Mucosa of descending colon (tissue), 3 donors: ENCODE results near the gene PPP1R18. TPM values are rescaled to one million over a fixed set of nuclear protein-coding genes. Genes with fewer than 3 reads are reported as not detected.

Experiments used
- ATAC-seq: fragments of 200-7000 bp; cut with Tn5 transposase; one replicate; pipeline ENCODE4 v1.9.1; 2020; ENCODE audit warnings: mild to moderate bottlenecking, moderate library complexity
- DNase-seq, 3 donors: peaks; one replicate each; pipeline ENCODE4 v3.0.0-alpha.2; 2020
- H3K36me3 ChIP-seq: fragments of 200-600 bp; one replicate; pipeline ENCODE4 v1.8.0; 2021; ENCODE audit warnings: low read depth, mild to moderate bottlenecking
- H3K4me1 ChIP-seq: fragments of 200-600 bp; one replicate; pipeline ENCODE4 v1.8.0; 2021; ENCODE audit warnings: low read depth, mild to moderate bottlenecking
- H3K4me3 ChIP-seq: fragments of 200-600 bp; one replicate; pipeline ENCODE4 v1.8.0; 2021; ENCODE audit warnings: mild to moderate bottlenecking
- H3K9me3 ChIP-seq: fragments of 200-600 bp; one replicate; pipeline ENCODE4 v1.8.0; 2021; ENCODE audit warnings: mild to moderate bottlenecking
- CTCF ChIP-seq: fragments of 200-600 bp; IDR thresholded peaks from one replicate; pipeline ENCODE4 v1.8.0; 2022; ENCODE audit warnings: antibody characterized with exemption, mild to moderate bottlenecking
- intact Hi-C, 2 donors: fragments of 100-400 bp; cut with DNase I in 1 of 2; cut with micrococcal nuclease in 1 of 2; formaldehyde crosslinking; loops; one replicate each; pipeline versions ENCODE4 v1.11.0 to v1.11.1; 2022; cut with DNase I, micrococcal nuclease
- total RNA-seq, 3 donors: library from RNA; stranded (reverse); fragmentation: NEBNext Ultra II Directional in 2 of 3; extraction: Animal tissue kit (Norgen Biotek cat#: 25700) in 2 of 3; gene quantifications; one replicate each; pipeline versions ENCODE4 v1.2.1 to v1.2.4, GENCODE V29; 2021 to 2023
- donor health status: DM: no; HTN: no; CAD: no; lungs with moderate emphysema.
- donor health status: DM: no; HTN: no; CAD: no.
- donor health status: DM: no; HTN: yes; CAD: no.

The PPP1R18 gene
- total RNA-seq, 3 donors from 2014 or later, result 8.6 to 55.1 (median 22.1) TPM

DNA sequence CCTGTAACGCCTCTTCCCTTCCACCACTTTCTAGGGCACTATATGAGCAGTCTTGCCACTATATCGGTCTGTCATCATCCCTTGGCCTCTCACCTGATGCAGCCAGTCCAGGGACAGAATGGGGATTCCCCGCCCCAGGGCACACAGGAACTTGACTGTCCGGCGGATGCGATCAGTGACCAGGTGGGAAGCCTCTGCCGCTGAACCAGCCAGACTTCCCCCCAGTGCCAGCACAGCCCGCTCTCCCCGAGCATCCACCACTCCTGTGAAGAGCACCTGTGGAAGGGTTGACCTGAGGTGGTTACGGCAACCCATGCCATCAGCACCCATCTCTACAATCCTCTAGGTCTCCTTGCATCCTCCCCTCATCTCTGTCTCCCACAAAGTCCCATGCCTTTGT lies 16.6 kb upstream of the PPP1R18 start:
- H3K4me3 ChIP-seq, result no peak overlapping the region
- no peak for ATAC-seq
- H3K9me3 ChIP-seq, result no peaks in the 10 kb centered on the region
- TF ChIP-seq CTCF, result no peak
- no peaks in the 10 kb centered on the region for H3K36me3 ChIP-seq
- DNase-seq, result peak in 1 of 3 donors; percentile 36
- intact Hi-C loops, result no loop called here
- H3K4me1 ChIP-seq, result no peaks in the 10 kb centered on the region

GRCh38 chr6:30700340-30700739 lies 13.9 kb upstream of the PPP1R18 start:
- H3K36me3 ChIP-seq, result no peaks in the 10 kb centered on the region
- intact Hi-C loops, result no loop called here
- H3K4me1 ChIP-seq, result no peaks in the 10 kb centered on the region
- ATAC-seq (peak; percentile 84), DNase-seq (peak in 1 of 3 donors; percentile 55)
- TF ChIP-seq CTCF, result no peak
- H3K9me3 ChIP-seq, result no peaks in the 10 kb centered on the region
- no peak overlapping the region for H3K4me3 ChIP-seq

DNA sequence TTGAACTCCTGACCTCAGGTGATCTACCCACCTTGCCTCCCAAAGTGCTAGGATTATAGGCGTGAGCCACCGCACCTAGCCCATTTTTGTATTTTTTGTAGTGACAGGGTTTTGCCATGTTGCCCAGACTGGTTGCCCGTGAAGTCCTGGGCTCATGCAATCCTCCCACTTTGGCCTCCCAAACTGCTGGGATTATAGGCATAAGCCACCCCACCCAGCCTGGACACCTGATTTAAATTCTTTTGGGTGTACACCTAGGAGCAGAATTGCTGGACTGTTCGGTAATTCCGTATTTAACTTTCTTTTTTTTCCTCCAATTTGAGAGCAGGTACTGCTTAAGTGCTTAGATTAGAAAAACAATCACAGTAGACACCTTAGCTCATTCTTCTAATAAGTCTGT lies 10.0 kb upstream of the PPP1R18 start:
- peaks cover under 1% of the 10 kb centered on the region for H3K4me1 ChIP-seq
- intact Hi-C loops, result no loop called here
- H3K36me3 ChIP-seq, result no peaks in the 10 kb centered on the region
- DNase-seq (peak in 1 of 3 donors; percentile 24), ATAC-seq (no peak)
- TF ChIP-seq CTCF, result no peak
- no peaks in the 10 kb centered on the region for H3K9me3 ChIP-seq
- no peak overlapping the region for H3K4me3 ChIP-seq

- ATAC-seq, result no peak
- intact Hi-C loops, result no loop called here
- TF ChIP-seq CTCF, result no peak
Observed at GRCh38 chr6:30691208-30691847, 4.9 kb upstream of the PPP1R18 start.

DNA sequence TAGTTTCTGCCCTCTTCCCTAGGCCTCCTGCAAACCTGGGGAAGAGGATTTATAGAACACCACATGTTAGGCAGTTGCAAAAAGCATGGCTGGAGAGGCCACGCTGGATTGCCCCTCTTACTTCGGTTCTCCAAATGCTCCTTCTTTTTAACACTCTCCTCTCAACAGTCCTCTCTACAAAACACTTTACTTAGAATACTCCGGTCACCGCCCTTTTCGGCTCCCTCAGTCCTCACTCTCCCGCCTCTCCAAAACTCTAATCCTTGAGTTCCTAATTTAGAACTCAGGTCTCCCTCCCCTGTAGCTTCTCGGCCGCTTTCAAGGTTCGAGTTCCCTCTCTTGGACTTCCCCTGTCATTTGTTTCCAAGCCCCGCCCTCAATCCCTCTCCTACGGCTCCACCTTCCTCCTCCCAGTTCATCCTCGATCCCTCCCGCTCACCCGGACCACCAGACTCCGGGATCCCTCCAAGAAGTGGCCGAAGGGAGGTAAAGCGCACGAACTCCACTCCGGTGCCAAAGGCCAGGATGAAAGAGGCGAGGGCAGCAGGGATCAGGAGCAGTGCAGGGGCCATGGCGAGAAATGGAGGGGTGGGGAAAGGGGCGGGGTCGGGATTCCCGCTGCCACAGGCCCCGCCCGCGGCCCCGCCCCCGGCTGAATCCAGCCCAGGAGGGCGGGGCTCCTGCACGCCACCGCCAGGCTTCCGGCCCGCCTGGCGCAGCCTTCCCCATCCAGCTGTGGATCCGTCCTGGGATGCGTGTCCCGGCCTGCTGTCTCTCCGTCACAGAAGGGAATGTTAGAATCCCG lies 4.2 kb upstream of the PPP1R18 start, which contains the start of gene NRM:
TSS of gene NRM (minus strand) at position 582 of the 805 bp plus-strand sequence. CDS start at position 572, 10 bp downstream.
- Histone ChIP-seq H3K9me3 (no peaks in the 10 kb centered on the region), H3K4me1 (peaks cover 21% of the 10 kb centered on the region), H3K4me3 (peak within 1 kb of the TSS; percentile 25), H3K36me3 (no peaks in the 10 kb centered on the region)
- DNase-seq (peak; percentile 89 to 94 (median 90)), ATAC-seq (peak; percentile 82)
- intact Hi-C loops, result no loop called here
- no peak for TF ChIP-seq CTCF

More at GRCh38 chr6:30691208-30691847, 4.9 kb upstream of the PPP1R18 start:
- Histone ChIP-seq H3K36me3 (no peaks in the 10 kb centered on the region), H3K9me3 (no peaks in the 10 kb centered on the region), H3K4me3 (no peak overlapping the region), H3K4me1 (peaks cover 21% of the 10 kb centered on the region)
- DNase-seq, result no peak
